Ishikawa (cell line): ENCODE data around the gene RNASE1.

Experiments used
- CEBPB ChIP-seq: IDR thresholded peaks from 2 replicates; pipeline ENCODE4 v1.6.1; 2012
- EGR1 ChIP-seq: IDR thresholded peaks from 2 replicates; pipeline ENCODE4 v1.6.1; 2012
- EP300 ChIP-seq: IDR thresholded peaks from 2 replicates; pipeline ENCODE4 v1.6.1; 2012; ENCODE audit warnings: borderline replicate concordance
- NFIC ChIP-seq: IDR thresholded peaks from 2 replicates; pipeline ENCODE4 v1.6.1; 2012
- TAF1 ChIP-seq: IDR thresholded peaks from 2 replicates; pipeline ENCODE4 v1.6.1; 2012; ENCODE audit warnings: low read depth, mild to moderate bottlenecking
- TF ChIP-seq, protein P1 (sequence below): IDR thresholded peaks from 2 replicates; pipeline ENCODE4 v1.6.1; 2012
- TF ChIP-seq, protein P2 (sequence below): IDR thresholded peaks from 2 replicates; pipeline ENCODE4 v1.6.1; 2012; ENCODE audit warnings: low read depth, mild to moderate bottlenecking

DNA sequence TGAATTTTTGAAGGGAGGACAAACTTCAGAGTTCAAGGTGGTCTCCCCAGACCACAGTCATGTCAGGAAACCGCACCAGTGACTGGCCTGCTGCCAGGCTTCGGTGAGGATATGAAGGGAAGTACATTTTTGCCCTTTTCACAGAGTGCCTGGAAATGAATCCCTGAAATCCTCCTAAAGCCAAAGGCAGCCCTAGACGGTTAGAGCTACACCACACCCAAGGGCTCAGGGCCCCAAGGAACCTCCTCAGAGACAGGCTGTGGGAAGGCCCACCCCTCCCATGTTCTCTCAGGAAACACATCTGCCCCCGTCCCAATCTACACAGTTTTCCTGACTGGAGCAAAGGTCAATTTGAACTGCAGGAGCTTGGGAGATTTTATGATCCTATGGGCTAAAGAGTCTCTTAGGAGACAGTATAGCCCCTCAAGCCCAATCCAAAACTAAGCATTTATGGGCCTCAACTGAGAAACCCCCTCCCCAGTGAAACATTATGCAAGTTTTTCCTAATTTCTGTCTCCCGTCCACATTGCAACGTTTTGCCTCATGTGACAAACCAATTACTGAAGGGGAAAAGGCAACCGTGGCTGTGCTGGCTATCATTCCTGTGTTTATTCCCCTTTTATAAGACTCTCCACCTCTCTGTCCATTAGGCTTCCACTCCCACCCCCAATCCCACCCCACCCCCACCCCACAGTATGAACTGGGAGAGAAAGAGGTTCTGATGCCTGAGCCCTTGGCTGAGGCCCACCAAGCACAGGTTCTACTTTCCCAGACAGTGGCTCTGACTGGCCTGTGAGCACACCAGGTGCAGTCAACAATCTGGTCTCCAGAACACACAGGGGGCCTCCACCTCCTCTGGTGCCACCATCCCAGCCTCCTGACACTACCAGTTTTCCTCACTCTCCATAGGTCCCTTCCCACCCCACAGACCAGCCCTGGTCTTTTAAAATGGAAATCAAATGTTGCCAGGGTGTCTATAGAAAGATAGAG lies 9.6 kb upstream of the RNASE1 start:
- TF ChIP-seq EP300 (no peak), NFIC (no peak), EGR1 (no peak), TAF1 (no peak), CEBPB (no peak)
- TF ChIP-seq, protein P1, sequence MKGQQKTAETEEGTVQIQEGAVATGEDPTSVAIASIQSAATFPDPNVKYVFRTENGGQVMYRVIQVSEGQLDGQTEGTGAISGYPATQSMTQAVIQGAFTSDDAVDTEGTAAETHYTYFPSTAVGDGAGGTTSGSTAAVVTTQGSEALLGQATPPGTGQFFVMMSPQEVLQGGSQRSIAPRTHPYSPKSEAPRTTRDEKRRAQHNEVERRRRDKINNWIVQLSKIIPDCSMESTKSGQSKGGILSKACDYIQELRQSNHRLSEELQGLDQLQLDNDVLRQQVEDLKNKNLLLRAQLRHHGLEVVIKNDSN, result no peak
- TF ChIP-seq, protein P2, sequence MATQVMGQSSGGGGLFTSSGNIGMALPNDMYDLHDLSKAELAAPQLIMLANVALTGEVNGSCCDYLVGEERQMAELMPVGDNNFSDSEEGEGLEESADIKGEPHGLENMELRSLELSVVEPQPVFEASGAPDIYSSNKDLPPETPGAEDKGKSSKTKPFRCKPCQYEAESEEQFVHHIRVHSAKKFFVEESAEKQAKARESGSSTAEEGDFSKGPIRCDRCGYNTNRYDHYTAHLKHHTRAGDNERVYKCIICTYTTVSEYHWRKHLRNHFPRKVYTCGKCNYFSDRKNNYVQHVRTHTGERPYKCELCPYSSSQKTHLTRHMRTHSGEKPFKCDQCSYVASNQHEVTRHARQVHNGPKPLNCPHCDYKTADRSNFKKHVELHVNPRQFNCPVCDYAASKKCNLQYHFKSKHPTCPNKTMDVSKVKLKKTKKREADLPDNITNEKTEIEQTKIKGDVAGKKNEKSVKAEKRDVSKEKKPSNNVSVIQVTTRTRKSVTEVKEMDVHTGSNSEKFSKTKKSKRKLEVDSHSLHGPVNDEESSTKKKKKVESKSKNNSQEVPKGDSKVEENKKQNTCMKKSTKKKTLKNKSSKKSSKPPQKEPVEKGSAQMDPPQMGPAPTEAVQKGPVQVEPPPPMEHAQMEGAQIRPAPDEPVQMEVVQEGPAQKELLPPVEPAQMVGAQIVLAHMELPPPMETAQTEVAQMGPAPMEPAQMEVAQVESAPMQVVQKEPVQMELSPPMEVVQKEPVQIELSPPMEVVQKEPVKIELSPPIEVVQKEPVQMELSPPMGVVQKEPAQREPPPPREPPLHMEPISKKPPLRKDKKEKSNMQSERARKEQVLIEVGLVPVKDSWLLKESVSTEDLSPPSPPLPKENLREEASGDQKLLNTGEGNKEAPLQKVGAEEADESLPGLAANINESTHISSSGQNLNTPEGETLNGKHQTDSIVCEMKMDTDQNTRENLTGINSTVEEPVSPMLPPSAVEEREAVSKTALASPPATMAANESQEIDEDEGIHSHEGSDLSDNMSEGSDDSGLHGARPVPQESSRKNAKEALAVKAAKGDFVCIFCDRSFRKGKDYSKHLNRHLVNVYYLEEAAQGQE, result no peak
